Measurements from ENCODE around the gene GRAPL.
"Not testable (repeated sequence)": the region's sequence is repeated elsewhere in the genome, so short reads cannot be mapped to it uniquely, and the experiment has no call there.

DNA sequence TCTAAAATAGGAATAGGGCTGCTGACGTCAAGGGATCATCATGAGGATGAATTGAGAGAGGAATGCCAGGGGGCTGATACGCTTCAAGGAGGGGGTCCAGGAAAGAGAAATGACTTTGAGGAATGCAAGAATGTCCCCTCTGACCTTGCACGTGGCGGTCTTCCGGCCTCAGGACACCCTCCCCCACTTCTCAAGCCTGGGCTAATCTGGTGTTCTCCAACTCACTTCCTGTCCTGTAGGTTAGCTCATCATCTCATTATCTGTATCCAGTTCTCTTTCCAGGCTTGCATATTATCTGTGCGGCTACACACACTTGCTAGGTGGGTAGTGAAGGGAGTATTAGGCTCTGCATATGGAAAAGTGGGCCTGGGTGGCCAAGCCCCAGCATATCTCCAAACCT, 18.9 kb upstream of the GRAPL start:
- not testable (repeated sequence) for TF ChIP-seq POLR2AphosphoS5, CTCF, EP300 (IDR thresholded peaks at IDR 0.05)

All from stomach (tissue), 4 donors.